PC-3 (cell line): Measurements from ENCODE around the gene SETD1B. TPM values are rescaled to one million over a fixed set of nuclear protein-coding genes. Genes with fewer than 3 reads are reported as not detected.

Experiments
- ATAC-seq: fragments of 200-7000 bp; cut with Tn5 transposase; 2 replicates; pipeline ENCODE4 v1.9.1; 2020; ENCODE audit warnings: mild to moderate bottlenecking, moderate library complexity
- BruUV-seq: library from RNA; stranded (reverse); fragments of 400-500 nt; replicated peaks from 2 replicates; lab custom pipeline; 2021; lab: Mats Ljungman, UMichigan
- CTCF ChIA-PET: fragments of 300-600 bp; sonication (Branson Sonifier 250); formaldehyde crosslinking; loops from one replicate; lab custom pipeline; 2022; ENCODE audit warnings: antibody characterized with exemption; lab: Charles Lee
- POLR2A ChIA-PET: fragments of 300-600 bp; sonication (Branson Sonifier 250); formaldehyde crosslinking; loops from one replicate; lab custom pipeline; 2022; ENCODE audit warnings: antibody characterized with exemption; ENCODE audit not compliant: unreplicated experiment; lab: Charles Lee
- DNase-seq: peaks from one replicate; pipeline ENCODE4 v3.0.0-alpha.2; 2015
- H2AFZ ChIP-seq: fragments of 300-600 bp; sonication (generic); 2 replicates; pipeline ENCODE4 v1.6.0; 2016; ENCODE audit warnings: antibody characterized with exemption, low read length
- H3F3A ChIP-seq: fragments of 300-600 bp; sonication (generic); one replicate; pipeline ENCODE4 v1.6.0; 2017; ENCODE audit warnings: antibody characterized with exemption, low read length, control low read depth, mild to moderate bottlenecking; ENCODE audit not compliant: unreplicated experiment
- H3K27ac ChIP-seq: fragments of 300-600 bp; sonication (generic); 2 replicates; pipeline ENCODE4 v1.5.1; 2016; ENCODE audit warnings: mild to moderate bottlenecking, low read length
- H3K27me3 ChIP-seq: fragments of 300-600 bp; sonication (generic); 2 replicates; pipeline ENCODE4 v1.6.1; 2016; ENCODE audit warnings: low read length, mixed read lengths
- H3K36me3 ChIP-seq: fragments of 300-600 bp; sonication (generic); 2 replicates; pipeline ENCODE4 v1.6.1; 2016; ENCODE audit warnings: low read depth, mixed run types, low read length, mixed read lengths
- H3K4me1 ChIP-seq: fragments of 300-600 bp; sonication (generic); 2 replicates; pipeline ENCODE4 v1.5.1; 2016; ENCODE audit warnings: low read length; ENCODE audit not compliant: insufficient read depth
- H3K4me2 ChIP-seq: fragments of 300-600 bp; sonication (generic); 2 replicates; pipeline ENCODE4 v1.6.0; 2016; ENCODE audit warnings: low read length
- H3K4me3 ChIP-seq: fragments of 300-600 bp; sonication (generic); 2 replicates; pipeline ENCODE4 v1.5.1; 2016; ENCODE audit warnings: mild to moderate bottlenecking, low read length, mixed read lengths
- H3K79me2 ChIP-seq: fragments of 300-600 bp; sonication (generic); 2 replicates; pipeline ENCODE4 v1.6.1; 2017; ENCODE audit warnings: low read length, mixed read lengths
- H3K9ac ChIP-seq: fragments of 300-600 bp; sonication (generic); 2 replicates; pipeline ENCODE4 v1.6.0; 2016; ENCODE audit warnings: mild to moderate bottlenecking, low read length
- H3K9me2 ChIP-seq: fragments of 300-600 bp; sonication (generic); replicated peaks from 2 replicates; pipeline ENCODE4 v1.6.1; 2016; ENCODE audit warnings: mixed run types, low read length, mixed read lengths
- H3K9me3 ChIP-seq: fragments of 300-600 bp; sonication (generic); 2 replicates; pipeline ENCODE4 v1.6.1; 2016; ENCODE audit warnings: low read length, mixed read lengths
- H4K20me1 ChIP-seq: fragments of 300-600 bp; sonication (generic); 2 replicates; pipeline ENCODE4 v1.6.1; 2016; ENCODE audit warnings: low read length, mixed read lengths
- EZH2 ChIP-seq: fragments of 300-600 bp; sonication (generic); IDR thresholded peaks from one replicate; pipeline ENCODE4 v1.6.1; 2017; ENCODE audit warnings: antibody characterized with exemption, mild to moderate bottlenecking, low read length; ENCODE audit not compliant: unreplicated experiment
- EZH2phosphoT487 ChIP-seq: fragments of 300-600 bp; sonication (generic); IDR thresholded peaks from 2 replicates; pipeline ENCODE4 v1.6.1; 2018; ENCODE audit warnings: mild to moderate bottlenecking, antibody characterized with exemption, low read length, borderline replicate concordance
- intact Hi-C: fragments of 100-400 bp; cut with micrococcal nuclease; formaldehyde crosslinking; loops from 2 replicates; pipeline ENCODE4 v1.9.0; 2023
- total RNA-seq: library from RNA; depleted of rRNA; stranded (reverse); fragments of >200 nt; gene quantifications from 2 replicates; pipeline ENCODE4 v1.2.3, GENCODE V29; 2014
- TF ChIP-seq, protein P1 (sequence below): fragments of 300-600 bp; sonication (generic); conservative IDR thresholded peaks from 2 replicates; pipeline ENCODE4 v1.5.1; 2017; ENCODE audit warnings: antibody characterized with exemption, low read depth, mild to moderate bottlenecking, low read length

The SETD1B gene
- total RNA-seq, 1 experiment from 2014 or later: 7.5 TPM

DNA sequence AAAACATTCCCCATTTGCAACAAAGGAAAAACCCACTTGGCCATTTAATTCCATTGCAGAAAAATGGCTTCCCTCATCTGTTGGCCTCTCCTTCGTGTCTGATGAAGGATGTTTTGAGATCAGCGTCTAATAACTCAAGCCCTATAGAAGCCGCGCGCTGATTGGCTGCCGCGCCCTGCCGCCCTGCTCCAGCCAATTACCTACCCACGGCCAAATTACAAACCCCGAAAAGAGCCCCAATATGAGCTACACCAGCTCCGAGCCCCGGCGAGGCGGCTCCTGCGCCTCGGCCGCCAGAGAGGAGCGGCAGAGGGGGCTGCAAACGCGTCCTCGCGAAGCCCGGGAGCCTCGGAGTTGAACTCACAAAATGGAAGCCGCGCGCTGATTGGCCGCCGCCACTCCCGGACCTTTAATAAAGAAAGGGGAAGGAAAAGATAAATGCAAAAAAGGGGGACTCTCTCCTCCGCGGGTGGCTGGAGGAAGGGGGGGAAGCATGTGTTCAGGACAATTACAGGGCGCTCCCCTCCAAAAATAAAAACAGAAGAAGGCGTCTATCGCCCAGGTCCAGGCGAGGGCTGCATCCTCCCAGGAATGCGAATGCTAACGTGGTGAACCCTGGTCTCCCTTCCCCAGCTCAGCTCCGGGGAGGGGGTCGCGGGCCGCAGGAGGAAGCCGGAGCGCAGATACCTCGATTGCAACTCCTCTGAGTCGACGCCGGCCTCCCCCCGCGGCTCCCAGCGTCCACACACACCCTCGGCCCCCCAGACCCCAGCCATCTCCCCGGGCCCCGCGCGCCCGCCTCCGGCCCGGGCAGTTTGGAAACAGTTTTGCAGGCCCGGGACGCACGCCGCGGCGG is 738 bp upstream of the SETD1B start:
- no peaks in the 10 kb centered on the region for H3K9me2 ChIP-seq
- peak overlapping the region; percentile 80 for H3K4me3 ChIP-seq
- ChIA-PET CTCF (interaction anchor here (0.6 to 1.5 kb wide), 3 partner anchors 9 to 276 kb away, joined by 3 to 7 read pairs (median 6); partner anchors contain the start of genes MLXIP and RHOF), POLR2A (interaction anchor here (0.6 to 1.3 kb wide), 3 partner anchors 19 to 211 kb away, joined by 3 to 16 read pairs (median 5); no protein-coding TSS in a partner anchor)
- intact Hi-C loops: no loop called here
- H3K9ac ChIP-seq: peak overlapping the region; percentile 99
- TF ChIP-seq EZH2phosphoT487: no peak
- no peak for TF ChIP-seq EZH2
- TF ChIP-seq, protein P1, sequence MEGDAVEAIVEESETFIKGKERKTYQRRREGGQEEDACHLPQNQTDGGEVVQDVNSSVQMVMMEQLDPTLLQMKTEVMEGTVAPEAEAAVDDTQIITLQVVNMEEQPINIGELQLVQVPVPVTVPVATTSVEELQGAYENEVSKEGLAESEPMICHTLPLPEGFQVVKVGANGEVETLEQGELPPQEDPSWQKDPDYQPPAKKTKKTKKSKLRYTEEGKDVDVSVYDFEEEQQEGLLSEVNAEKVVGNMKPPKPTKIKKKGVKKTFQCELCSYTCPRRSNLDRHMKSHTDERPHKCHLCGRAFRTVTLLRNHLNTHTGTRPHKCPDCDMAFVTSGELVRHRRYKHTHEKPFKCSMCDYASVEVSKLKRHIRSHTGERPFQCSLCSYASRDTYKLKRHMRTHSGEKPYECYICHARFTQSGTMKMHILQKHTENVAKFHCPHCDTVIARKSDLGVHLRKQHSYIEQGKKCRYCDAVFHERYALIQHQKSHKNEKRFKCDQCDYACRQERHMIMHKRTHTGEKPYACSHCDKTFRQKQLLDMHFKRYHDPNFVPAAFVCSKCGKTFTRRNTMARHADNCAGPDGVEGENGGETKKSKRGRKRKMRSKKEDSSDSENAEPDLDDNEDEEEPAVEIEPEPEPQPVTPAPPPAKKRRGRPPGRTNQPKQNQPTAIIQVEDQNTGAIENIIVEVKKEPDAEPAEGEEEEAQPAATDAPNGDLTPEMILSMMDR: no peak
- peaks cover 40% of the 10 kb centered on the region for H3K4me1 ChIP-seq
- H3K36me3 ChIP-seq: peaks cover 4% of the 10 kb centered on the region; the same call in 1 of the 2 replicates
- peak overlapping the region; percentile 93 for H3K4me2 ChIP-seq
- peak; percentile 20 for ATAC-seq
- TSS peak; percentile 25 for BruUV-seq
- no peaks in the 10 kb centered on the region for H3K27me3 ChIP-seq
- H3K9me3 ChIP-seq: no peaks in the 10 kb centered on the region
- H3F3A ChIP-seq: no peaks in the 10 kb centered on the region
- H4K20me1 ChIP-seq: peaks cover 4% of the 10 kb centered on the region; the same call in 1 of the 2 replicates
- H3K27ac ChIP-seq: peak overlapping the region; percentile 99
- H3K79me2 ChIP-seq: peaks cover 81% of the 10 kb centered on the region
- DNase-seq: peak; percentile 93
- peak overlapping the region; percentile 95 for H2AFZ ChIP-seq

GRCh38 chr12:121804417-121805111 is 755 bp downstream of the SETD1B start:
- TF ChIP-seq EZH2 (no peak), EZH2phosphoT487 (no peak)
- TF ChIP-seq, protein P1: no peak
- Histone ChIP-seq H3K27me3 (no peaks in the 10 kb centered on the region), H3K9ac (peak overlapping the region; percentile 79), H3K9me3 (no peaks in the 10 kb centered on the region), H3K36me3 (peaks cover 11% of the 10 kb centered on the region; the same call in 1 of the 2 replicates), H3K4me3 (peak overlapping the region; percentile 71), H2AFZ (peak overlapping the region; percentile 15; the same call in 1 of the 2 replicates), H3K9me2 (no peaks in the 10 kb centered on the region), H3K27ac (no peak overlapping the region), H3K79me2 (peaks cover 83% of the 10 kb centered on the region), H4K20me1 (peaks cover 4% of the 10 kb centered on the region; the same call in 1 of the 2 replicates), H3K4me1 (peaks cover 27% of the 10 kb centered on the region), H3F3A (no peaks in the 10 kb centered on the region), H3K4me2 (peak overlapping the region; percentile 85)
- DNase-seq (peak; percentile 22), ATAC-seq (no peak)
- no TSS peak for BruUV-seq
- ChIA-PET POLR2A (no interaction called here), CTCF (interaction anchor here (0.7 to 2.7 kb wide), 2 partner anchors 10 kb away, joined by 6 to 29 read pairs; no protein-coding TSS in a partner anchor)
- intact Hi-C loops: no loop called here
